GM12801 (cell line): ENCODE results near the gene VIPR2.

Experiments used
- CTCF ChIP-seq: IDR thresholded peaks from one replicate; pipeline ENCODE4 v1.5.1; 2011; ENCODE audit warnings: control low read depth; ENCODE audit not compliant: insufficient read length; ENCODE audit errors: extremely low read depth

Gene VIPR2

GRCh38 chr7:159015454-159016410, 128.9 kb downstream of the VIPR2 start:
- TF ChIP-seq CTCF = no peak

GRCh38 chr7:159015081-159015453, 129.6 kb downstream of the VIPR2 start:
- no peak for TF ChIP-seq CTCF

- no peak for TF ChIP-seq CTCF
Observed at GRCh38 chr7:159014297-159015062, 130.2 kb downstream of the VIPR2 start.

GRCh38 chr7:159013825-159014289, 130.8 kb downstream of the VIPR2 start:
- no peak for TF ChIP-seq CTCF

- TF ChIP-seq CTCF = no peak
Observed at GRCh38 chr7:159013181-159013690, 131.4 kb downstream of the VIPR2 start.

GRCh38 chr7:159012353-159013069, 132.2 kb downstream of the VIPR2 start:
- no peak for TF ChIP-seq CTCF

- no peak for TF ChIP-seq CTCF
Observed at GRCh38 chr7:159011722-159012022, 133.0 kb downstream of the VIPR2 start.
